GM12878 (cell line): Measurements from ENCODE around the gene CD86. TPM values are rescaled to one million over a fixed set of nuclear protein-coding genes. Genes with fewer than 3 reads are reported as not detected.
"Not testable (repeated sequence)": the region's sequence is repeated elsewhere in the genome, so short reads cannot be mapped to it uniquely, and the experiment has no call there.

Experiments used
- ATAC-seq: fragments of 200-7000 bp; cut with Tn5 transposase; 3 replicates; pipeline ENCODE4 v1.9.1; 2020; ENCODE audit warnings: mild to moderate bottlenecking, moderate library complexity
- BruUV-seq: library from RNA; stranded (reverse); fragments of 400-500 nt; replicated peaks from 2 replicates; lab custom pipeline; 2021; lab: Mats Ljungman, UMichigan
- CTCF ChIA-PET: fragments of 300-600 bp; sonication (Branson Sonifier 250); formaldehyde crosslinking; extraction: SDS; loops from one replicate; lab custom pipeline; 2021; ENCODE audit warnings: inconsistent platforms; lab: Yijun Ruan, JAX
- POLR2A ChIA-PET: fragments of 350-600 bp; formaldehyde crosslinking; extraction: SDS; loops from one replicate; lab custom pipeline; 2021; ENCODE audit warnings: inconsistent platforms; lab: Charles Lee
- RAD21 ChIA-PET: fragments of 300-600 bp; sonication (Branson Sonifier 250); formaldehyde crosslinking; loops from one replicate; lab custom pipeline; 2023; ENCODE audit warnings: antibody characterized with exemption; ENCODE audit not compliant: unreplicated experiment; lab: Charles Lee
- SMC1A ChIA-PET: fragments of 300-600 bp; sonication (Branson Sonifier 250); formaldehyde crosslinking; loops from one replicate; lab custom pipeline; 2023; ENCODE audit not compliant: unreplicated experiment, uncharacterized antibody; lab: Charles Lee
- DNase-seq: peaks from one replicate; pipeline ENCODE4 v3.0.0-alpha.2; 2011; ENCODE audit warnings: low read depth, low spot score
- FAIRE-seq: peaks from 3 replicates; lab custom pipeline; 2011; peaks lifted over from hg19 to GRCh38; lab: Jason Lieb, UNC
- H2AFZ ChIP-seq: 2 replicates; pipeline ENCODE4 v1.6.0; 2011; ENCODE audit warnings: low read depth, low read length, control low read depth; ENCODE audit not compliant: control insufficient read depth
- H3K27ac ChIP-seq: 2 replicates; pipeline ENCODE4 v1.5.1; 2011; ENCODE audit warnings: control low read depth; ENCODE audit not compliant: control insufficient read depth, insufficient read depth
- H3K27me3 ChIP-seq, 2 experiments: replicated peaks in 1 of 2; 2 replicates each; pipeline versions ENCODE4 v1.6.0 to v1.6.1; 2011; ENCODE audit warnings: low read length in 1 of 2; ENCODE audit not compliant: control insufficient read depth in 2 of 2, insufficient read depth in 2 of 2
- H3K36me3 ChIP-seq, 2 experiments: 2 replicates each; pipeline ENCODE4 v1.5.1; 2011; ENCODE audit warnings: low read length in 1 of 2; ENCODE audit not compliant: control insufficient read depth in 2 of 2, insufficient read depth in 2 of 2
- H3K4me1 ChIP-seq: 2 replicates; pipeline ENCODE4 v1.6.1; 2011; ENCODE audit warnings: mild to moderate bottlenecking, low read length, moderate library complexity, mixed read lengths; ENCODE audit not compliant: control insufficient read depth, insufficient read depth
- H3K4me2 ChIP-seq: 2 replicates; pipeline ENCODE4 v1.6.0; 2011; ENCODE audit warnings: control low read depth; ENCODE audit not compliant: control insufficient read depth, insufficient read depth
- H3K4me3 ChIP-seq: fragments of 200-600 bp; sonication (generic); 2 replicates; pipeline ENCODE4 v1.5.1; 2016
- H3K79me2 ChIP-seq: 2 replicates; pipeline ENCODE4 v1.6.0; 2011; ENCODE audit warnings: low read length; ENCODE audit not compliant: control insufficient read depth, insufficient read depth
- H3K9ac ChIP-seq: 2 replicates; pipeline ENCODE4 v1.8.0; 2011; ENCODE audit warnings: low read length, control low read depth, mixed read lengths; ENCODE audit not compliant: control insufficient read depth, insufficient read depth
- H3K9me3 ChIP-seq: replicated peaks from 3 replicates; pipeline ENCODE4 v1.5.1; 2011; ENCODE audit warnings: mild to moderate bottlenecking, low read length; ENCODE audit not compliant: control insufficient read depth, insufficient read depth
- H4K20me1 ChIP-seq: 2 replicates; pipeline ENCODE4 v1.6.0; 2011; ENCODE audit not compliant: control insufficient read depth, insufficient read depth
- ETV6 ChIP-seq, 2 experiments: fragments of 450-650 bp in 1 of 2; IDR thresholded peaks in 1 of 2; conservative IDR thresholded peaks in 1 of 2; 2 replicates each; pipeline ENCODE4 v1.6.1; 2014; ENCODE audit warnings: antibody characterized with exemption in 1 of 2, borderline replicate concordance in 1 of 2, low read depth in 1 of 2, mild to moderate bottlenecking in 1 of 2, moderate library complexity in 1 of 2
- WGBS: methylation state at CpG from one replicate; pipeline ENCODE4 v1.1.6; 2016; ENCODE audit warnings: low lambda C conversion rate; ENCODE audit not compliant: insufficient replicate concordance, insufficient coverage; ENCODE audit errors: missing lambda C conversion rate; 5-methylcytosine and 5-hydroxymethylcytosine counted together
- in situ Hi-C: fragments of 300-500 bp; cut with MboI; formaldehyde crosslinking; loops from 9 replicates; pipeline ENCODE4 v1.14.3; 2018; ENCODE audit warnings: mixed read lengths
- intact Hi-C: fragments of 100-400 bp; cut with micrococcal nuclease; formaldehyde crosslinking; loops from one replicate; pipeline ENCODE4 v1.14.2; 2022; ENCODE audit not compliant: unreplicated experiment
- polyA plus RNA-seq, 11 experiments: library from polyadenylated mRNA; depleted of rRNA in 4 of 11; unstranded in 6 of 11; stranded (reverse) in 5 of 11; fragments of >200 nt; fragmentation: Nextera tagmentation in 4 of 11; fragmentation: Illumina TruSeq in 1 of 11; extraction: Ambion mirVana in 4 of 11; extraction: Trizol in 1 of 11; gene quantifications; 1 replicate in 1 of 11; 2 replicates in 10 of 11; pipeline versions ENCODE4 v1.2.1 to v1.2.3, GENCODE V29; 2011 to 2016; ENCODE audit warnings: inconsistent platforms in 2 of 11, missing spikeins in 2 of 11, low read depth in 1 of 11
- total RNA-seq, 4 experiments: library from RNA; depleted of rRNA in 3 of 4; stranded (reverse); fragments of >200 nt in 3 of 4; fragmentation: Illumina TruSeq in 1 of 4; extraction: Trizol in 1 of 4; gene quantifications; 2 replicates each; pipeline versions ENCODE4 v1.2.1 to v1.2.3, GENCODE V29; 2013 to 2021

The CD86 gene
- total and polyA plus RNA-seq, 10 of the 15 experiments (the other 5 are each of a cell fraction or from before 2014, with no cell fraction given) = 40.9 to 100 (median 55.5) TPM

GRCh38 chr3:122164983-122165382 is 109.8 kb downstream of the CD86 start:
- FAIRE-seq, H3K4me2 ChIP-seq, H4K20me1 ChIP-seq, H2AFZ ChIP-seq, SMC1A ChIA-PET, intact Hi-C loops, H3K36me3 ChIP-seq, DNase-seq, ATAC-seq, H3K79me2 ChIP-seq, POLR2A ChIA-PET, H3K4me3 ChIP-seq, H3K27me3 ChIP-seq, CTCF ChIA-PET, RAD21 ChIA-PET, in situ Hi-C loops, H3K4me1 ChIP-seq, H3K9ac ChIP-seq, BruUV-seq, H3K9me3 ChIP-seq, H3K27ac ChIP-seq: not testable (repeated sequence)
- 100% methylated on average over 1 of the region's 31 CpGs for WGBS

GRCh38 chr3:122167630-122168029 is 112.5 kb downstream of the CD86 start:
- Histone ChIP-seq H3K9ac (no peak overlapping the region), H3K27me3 (no peaks in the 10 kb centered on the region), H3K4me2 (no peak overlapping the region), H4K20me1 (no peaks in the 10 kb centered on the region), H3K36me3 (no peaks in the 10 kb centered on the region), H3K9me3 (no peaks in the 10 kb centered on the region; the same call in 1 of the 3 replicates), H2AFZ (no peak overlapping the region; the same call in 1 of the 2 replicates), H3K79me2 (no peaks in the 10 kb centered on the region), H3K27ac (no peak overlapping the region), H3K4me3 (no peak overlapping the region), H3K4me1 (no peaks in the 10 kb centered on the region)
- TF ChIP-seq ETV6 (conservative IDR thresholded peaks at IDR 0.05 in 1 of 2, IDR thresholded peaks at IDR 0.05 in 1 of 2; ENCODE audit: borderline replicate concordance in 1 of 2, low read depth in 1 of 2) = no peak
- RAD21 ChIA-PET = no interaction called here
- ATAC-seq (peak; percentile 34), FAIRE-seq (no peak), DNase-seq (no peak)
- CTCF ChIA-PET = interaction anchor here (0.6 kb wide), 1 partner anchor 32 kb away, joined by 3 read pairs; no protein-coding TSS in a partner anchor
- BruUV-seq = no TSS peak
- in situ Hi-C loops (no loop called here), intact Hi-C loops (no loop called here)
- POLR2A ChIA-PET = no interaction called here
- SMC1A ChIA-PET = no interaction called here
